Activated naive CD8-positive, alpha-beta T cell treated with anti-CD3 and anti-CD28 coated beads, Interleukin-2, amount 50 U/mL, for 16 hours (primary cell): ENCODE measurements around the gene ANKS1B.

Experiments used
- DNase-seq: peaks from one replicate; pipeline ENCODE4 v3.0.0-alpha.2; 2020; ENCODE audit warnings: low read depth, low spot score

The ANKS1B gene

DNA sequence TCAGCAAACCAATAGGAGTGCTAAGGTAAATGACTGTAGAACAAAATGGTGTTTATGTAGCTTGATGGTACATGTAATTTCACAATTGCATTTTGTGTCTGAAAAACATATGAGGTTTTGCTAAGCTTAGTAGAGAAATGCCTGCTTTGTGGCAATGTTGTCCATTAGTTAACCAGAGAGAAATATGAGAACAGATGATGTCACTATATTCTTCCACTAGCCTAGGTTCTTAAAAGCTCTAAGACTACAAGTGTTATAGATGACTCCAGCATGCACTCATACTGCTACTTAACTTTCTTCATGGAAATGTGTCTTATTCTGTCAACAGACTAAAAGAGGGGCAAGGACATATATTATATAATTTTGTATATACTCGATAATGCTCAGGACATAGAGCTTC is 1030.2 kb downstream of the ANKS1B start:
- DNase-seq, result no peak

DNA sequence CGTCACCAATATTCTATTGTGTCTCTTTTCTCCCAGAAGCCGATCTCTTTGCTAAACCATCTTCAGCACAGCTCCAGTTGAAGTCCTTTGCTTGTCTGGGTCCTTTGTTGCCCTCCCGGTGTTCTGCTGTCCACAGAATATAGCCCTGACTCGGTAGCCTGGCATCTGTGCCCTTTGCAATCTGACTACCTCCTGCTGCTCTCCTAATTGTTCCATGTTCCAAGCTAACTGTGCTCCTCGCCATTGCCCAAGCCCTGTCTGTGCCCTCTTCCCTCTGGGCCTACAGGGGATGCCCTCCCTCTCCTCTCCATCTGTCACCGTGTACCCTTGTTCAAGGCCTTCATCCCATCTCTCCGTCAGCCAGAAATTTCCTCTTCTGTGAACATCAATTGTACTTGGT is 1033.3 kb downstream of the ANKS1B start:
- DNase-seq, result no peak

DNA sequence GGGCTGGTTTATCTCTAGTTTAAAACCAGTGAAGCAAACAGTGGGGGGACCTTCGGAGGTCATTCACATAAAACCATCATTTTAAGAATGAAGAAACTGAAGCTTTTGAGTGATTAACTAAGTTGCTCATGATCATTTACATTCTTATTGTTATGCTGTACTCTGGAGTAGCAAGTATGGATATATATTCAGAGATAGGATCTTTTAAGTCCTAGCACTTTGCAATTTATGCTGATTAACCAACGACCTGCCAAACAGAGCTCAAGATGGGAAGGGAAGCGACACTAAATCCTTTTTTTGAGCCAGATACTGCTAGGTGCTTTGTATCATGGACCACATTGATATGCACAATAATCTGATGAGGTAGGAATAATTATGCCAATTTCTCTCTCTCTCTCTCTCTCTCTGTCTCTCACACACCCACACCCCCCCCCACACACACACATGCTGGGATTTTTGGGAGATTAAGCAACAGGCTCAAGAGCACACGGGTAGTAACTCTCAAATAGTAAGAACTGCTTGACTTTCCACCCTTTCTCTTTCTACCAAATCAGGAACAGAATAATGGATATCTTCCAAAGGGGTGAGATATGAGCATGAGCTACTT is 1036.3 kb downstream of the ANKS1B start:
- DNase-seq, result no peak

DNA sequence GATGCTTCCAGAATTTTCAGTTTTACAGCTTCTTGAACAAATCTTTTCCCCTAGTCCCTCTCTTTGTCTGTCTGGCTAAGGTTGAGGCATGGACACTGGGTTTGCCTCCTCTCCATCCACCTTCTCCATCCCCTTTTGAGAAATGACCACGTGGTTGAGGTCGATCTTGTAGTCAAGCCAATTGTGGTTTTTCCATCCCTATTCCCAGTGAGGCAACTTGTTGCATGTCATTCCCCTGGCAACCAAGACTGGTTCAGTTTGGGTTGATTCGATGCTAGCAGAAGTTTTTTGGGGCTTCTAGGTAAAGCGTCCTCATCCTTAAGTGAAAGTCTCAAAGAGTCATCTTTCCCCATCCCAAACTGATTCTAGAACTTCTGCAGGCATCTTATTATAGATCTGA is 1038.9 kb downstream of the ANKS1B start:
- DNase-seq, result no peak

DNA sequence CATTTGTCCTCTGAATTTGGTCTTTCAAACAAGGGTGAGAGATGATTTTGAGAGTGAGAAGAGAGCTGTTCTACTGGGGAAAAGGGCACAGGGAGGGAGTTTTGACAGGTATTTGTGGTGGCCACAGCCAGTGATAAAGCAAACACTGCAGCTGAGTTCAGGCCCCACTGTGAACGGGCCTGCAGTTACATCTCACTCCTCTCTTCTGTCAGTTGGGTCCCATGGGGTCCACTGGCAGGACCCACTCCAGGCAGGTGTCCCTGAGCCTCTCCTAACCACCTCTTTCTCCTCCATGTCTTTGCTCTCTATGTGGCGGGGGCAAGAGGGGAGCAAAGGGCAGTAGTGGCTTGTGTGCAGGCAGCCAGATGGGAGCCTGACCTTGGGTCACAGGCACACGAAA is 1044.8 kb downstream of the ANKS1B start:
- DNase-seq, result no peak

DNA sequence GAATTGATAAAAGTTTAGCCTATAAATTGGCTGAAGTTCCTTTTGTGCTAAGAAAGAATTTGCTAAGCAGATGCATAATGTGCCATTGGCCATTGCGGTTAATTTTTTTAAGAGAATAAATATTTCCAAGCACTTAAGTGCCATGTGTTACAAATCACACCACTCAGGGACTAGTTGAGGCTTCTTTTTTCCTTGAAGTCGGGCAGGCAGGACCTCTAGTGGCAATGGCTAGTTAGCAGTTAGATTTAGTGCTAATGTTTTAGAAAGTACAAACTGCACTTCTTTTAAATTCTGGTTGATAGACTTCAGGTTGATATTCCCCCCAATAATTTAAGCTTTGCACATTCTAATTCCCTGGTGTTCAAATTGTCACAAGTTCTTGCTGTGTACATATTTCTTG is 1045.4 kb downstream of the ANKS1B start:
- DNase-seq, result no peak

- no peak for DNase-seq
Observed at GRCh38 chr12:98935847-98936246, 1048.9 kb downstream of the ANKS1B start.

DNA sequence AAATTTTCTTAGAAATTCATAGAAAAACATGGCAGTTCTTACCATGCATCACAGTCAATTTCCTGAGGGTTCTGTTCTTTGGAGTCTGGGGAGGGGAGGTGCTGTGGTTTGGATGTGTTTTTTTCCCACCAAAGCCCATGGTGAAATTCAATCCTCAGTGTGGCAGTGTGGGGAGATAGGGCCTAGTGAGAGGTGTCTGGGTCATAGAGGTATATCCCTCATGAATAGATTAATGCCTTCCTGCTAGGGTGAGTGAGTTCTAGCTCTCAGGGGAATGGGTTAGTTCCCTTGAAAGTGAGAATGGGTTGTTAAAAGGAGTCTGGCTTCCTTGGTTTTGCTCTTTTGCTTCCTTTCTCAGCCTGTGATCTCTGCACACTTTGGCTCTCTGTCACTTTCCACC is 1061.9 kb downstream of the ANKS1B start:
- DNase-seq, result no peak

DNA sequence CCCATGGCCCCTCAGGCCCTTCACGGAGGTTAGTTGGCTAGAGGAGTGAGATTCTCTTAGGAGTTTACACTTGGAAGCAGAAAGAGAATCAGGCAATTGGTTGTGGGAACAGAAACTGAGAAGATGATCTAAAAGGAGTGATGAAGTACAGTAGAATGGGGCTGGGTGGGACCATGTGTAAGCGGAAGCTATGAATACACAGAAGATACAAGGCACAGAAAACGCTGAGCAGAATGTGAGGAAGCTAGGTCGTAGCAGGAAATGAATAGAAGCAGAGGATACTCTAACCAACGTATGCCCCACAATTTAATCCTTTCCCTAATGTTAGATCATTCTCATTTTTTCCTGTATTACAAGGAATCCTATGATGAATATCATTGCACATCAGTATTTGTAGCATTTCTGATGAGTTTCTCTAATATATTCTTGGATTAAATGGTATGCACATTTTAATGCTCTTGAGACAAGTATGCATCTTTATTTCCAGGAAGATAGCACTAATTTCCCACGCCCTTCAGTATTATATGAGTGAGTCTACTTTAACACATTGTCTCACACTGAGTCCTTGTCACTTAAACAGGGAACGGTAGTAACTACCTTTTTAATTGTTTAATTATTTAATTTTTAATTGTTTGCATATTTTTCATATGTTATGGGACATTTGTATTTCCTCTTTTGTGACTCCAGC is 1066.4 kb downstream of the ANKS1B start:
- no peak for DNase-seq

GRCh38 chr12:98916106-98916505 is 1068.6 kb downstream of the ANKS1B start:
- no peak for DNase-seq

GRCh38 chr12:98912401-98912974 is 1072.2 kb downstream of the ANKS1B start:
- no peak for DNase-seq

- no peak for DNase-seq
Observed at GRCh38 chr12:98911396-98911795, 1073.3 kb downstream of the ANKS1B start.

DNA sequence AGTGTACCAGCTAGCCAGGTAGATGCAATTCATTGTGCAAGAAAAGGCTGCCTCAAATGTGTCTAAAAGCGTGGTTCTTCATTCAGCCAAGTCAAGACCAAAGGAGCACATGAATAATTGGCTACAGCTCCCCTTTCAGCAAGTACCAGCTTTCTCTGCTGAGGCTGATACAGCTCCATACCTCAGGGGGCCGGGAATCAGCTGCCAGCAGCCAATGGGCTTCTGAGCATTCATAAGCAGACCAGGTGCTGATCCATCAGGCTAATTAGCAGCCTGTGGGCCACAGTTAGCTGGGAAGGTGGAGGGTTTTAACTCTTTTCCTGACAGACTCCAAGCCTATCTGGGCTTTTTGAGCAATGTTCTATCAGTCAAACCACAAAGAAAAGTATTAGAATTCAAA is 1075.0 kb downstream of the ANKS1B start:
- no peak for DNase-seq

DNA sequence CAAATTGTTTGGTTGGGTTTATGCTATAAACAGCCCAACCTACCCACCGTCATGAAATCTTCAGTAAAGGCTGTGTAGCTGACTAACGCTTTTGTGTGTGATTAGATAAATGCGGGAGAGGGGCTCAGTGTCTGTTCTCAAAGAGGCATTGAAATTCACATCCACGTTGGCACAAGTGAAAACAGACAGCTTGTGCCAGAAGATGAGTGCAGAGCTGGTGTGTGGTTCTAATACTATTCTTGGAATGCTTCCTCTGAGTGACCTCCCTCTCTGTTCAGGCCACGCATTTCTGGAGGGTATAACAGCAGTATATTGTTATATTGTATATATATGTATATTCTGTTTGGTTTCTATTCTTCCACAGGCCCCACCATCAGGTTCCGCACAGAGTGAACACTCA is 1075.9 kb downstream of the ANKS1B start:
- DNase-seq, result no peak

DNA sequence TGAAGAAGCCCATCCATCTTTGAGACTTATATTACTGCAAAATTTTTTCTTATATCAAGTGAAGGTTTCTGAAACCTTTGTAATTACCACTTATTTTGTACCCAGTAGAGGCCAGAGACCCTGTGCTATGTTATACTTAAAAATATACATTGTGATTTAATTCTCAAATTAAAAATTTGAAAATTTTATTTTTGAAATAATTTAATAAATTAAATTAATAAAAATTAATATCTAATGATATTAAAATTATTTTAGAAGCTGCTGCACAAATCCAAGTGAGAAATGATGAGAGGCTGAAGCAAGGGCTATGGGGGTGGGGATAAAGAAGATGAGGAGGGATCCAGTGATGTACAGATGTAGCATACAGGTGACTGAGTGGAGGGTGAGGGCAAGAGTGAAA is 1080.9 kb downstream of the ANKS1B start:
- DNase-seq, result no peak

GRCh38 chr12:98901189-98901588 is 1083.5 kb downstream of the ANKS1B start:
- DNase-seq, result no peak

- DNase-seq, result no peak
Observed at GRCh38 chr12:98896938-98897337, 1087.8 kb downstream of the ANKS1B start.

GRCh38 chr12:98895086-98895651 is 1089.6 kb downstream of the ANKS1B start:
- DNase-seq, result no peak

GRCh38 chr12:98894412-98895085 is 1090.2 kb downstream of the ANKS1B start:
- DNase-seq, result no peak

DNA sequence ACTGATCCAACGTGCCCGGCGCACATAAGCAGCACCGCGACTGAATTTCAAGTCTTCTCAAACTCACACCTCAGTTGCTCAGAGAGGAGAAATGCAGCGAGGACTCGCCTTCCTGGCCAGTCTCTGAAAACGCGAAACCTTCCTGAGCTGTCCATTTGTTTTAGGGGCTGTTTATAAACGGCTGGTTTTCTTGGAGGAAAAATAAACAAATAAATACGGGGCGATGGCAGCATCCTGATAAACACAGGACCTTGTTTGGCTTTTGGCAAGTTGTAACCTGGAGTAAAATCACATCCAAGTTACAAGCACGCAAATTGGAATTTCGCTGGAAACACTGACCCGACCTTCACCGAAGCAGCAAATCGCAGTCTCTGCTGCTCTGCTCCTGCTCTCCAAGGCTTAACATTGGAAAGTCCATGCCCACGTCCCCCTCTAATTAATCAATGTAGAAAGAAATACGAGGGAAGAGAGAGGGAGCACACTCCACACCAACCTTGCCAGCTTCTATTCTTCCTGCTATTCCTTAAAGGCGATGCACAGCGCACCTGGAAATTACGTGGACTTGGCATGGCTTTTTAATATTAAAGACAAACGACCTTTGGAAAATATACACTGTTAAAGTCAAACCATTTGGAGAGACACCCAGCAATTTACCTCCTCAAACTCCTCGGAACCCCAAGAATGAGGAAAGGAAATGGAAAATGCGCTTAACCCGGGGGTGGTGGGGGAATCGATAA is 1090.9 kb downstream of the ANKS1B start:
- DNase-seq, result no peak

GRCh38 chr12:98893126-98893674 is 1091.5 kb downstream of the ANKS1B start:
- DNase-seq, result no peak
